ENCODE results near the gene GSTM3.

GRCh38 chr1:109719337-109719837, 21.5 kb downstream of the GSTM3 start:
- TF ChIP-seq, protein P1, sequence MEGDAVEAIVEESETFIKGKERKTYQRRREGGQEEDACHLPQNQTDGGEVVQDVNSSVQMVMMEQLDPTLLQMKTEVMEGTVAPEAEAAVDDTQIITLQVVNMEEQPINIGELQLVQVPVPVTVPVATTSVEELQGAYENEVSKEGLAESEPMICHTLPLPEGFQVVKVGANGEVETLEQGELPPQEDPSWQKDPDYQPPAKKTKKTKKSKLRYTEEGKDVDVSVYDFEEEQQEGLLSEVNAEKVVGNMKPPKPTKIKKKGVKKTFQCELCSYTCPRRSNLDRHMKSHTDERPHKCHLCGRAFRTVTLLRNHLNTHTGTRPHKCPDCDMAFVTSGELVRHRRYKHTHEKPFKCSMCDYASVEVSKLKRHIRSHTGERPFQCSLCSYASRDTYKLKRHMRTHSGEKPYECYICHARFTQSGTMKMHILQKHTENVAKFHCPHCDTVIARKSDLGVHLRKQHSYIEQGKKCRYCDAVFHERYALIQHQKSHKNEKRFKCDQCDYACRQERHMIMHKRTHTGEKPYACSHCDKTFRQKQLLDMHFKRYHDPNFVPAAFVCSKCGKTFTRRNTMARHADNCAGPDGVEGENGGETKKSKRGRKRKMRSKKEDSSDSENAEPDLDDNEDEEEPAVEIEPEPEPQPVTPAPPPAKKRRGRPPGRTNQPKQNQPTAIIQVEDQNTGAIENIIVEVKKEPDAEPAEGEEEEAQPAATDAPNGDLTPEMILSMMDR (IDR thresholded peaks at IDR 0.05; ENCODE audit: poor library complexity) = no peak
- TF ChIP-seq EZH2phosphoT487 (IDR thresholded peaks at IDR 0.05; ENCODE audit: low read depth, severe bottlenecking, unreplicated experiment) (no peak), EZH2 (IDR thresholded peaks at IDR 0.05; ENCODE audit: borderline replicate concordance) (no peak)
